Progenitor cell of endocrine pancreas (in vitro differentiated cells): ENCODE data around the gene INAVA. TPM values are rescaled to one million over a fixed set of nuclear protein-coding genes. Genes with fewer than 3 reads are reported as not detected.

Experiments
- DNase-seq: peaks from one replicate; pipeline ENCODE4 v3.0.0; 2021; ENCODE audit warnings: low spot score; ENCODE audit not compliant: unreplicated experiment
- H3K27ac Mint-ChIP-seq: 2 replicates; pipeline ENCODE4 v1.8.0; 2021; ENCODE audit warnings: mild to moderate bottlenecking, moderate library complexity, mixed read lengths
- H3K27me3 Mint-ChIP-seq: 2 replicates; pipeline ENCODE4 v1.8.0; 2021; ENCODE audit warnings: mixed read lengths
- H3K36me3 Mint-ChIP-seq: 2 replicates; pipeline ENCODE4 v1.8.0; 2022; ENCODE audit warnings: mixed read lengths; ENCODE audit not compliant: insufficient read depth
- H3K4me1 Mint-ChIP-seq: 2 replicates; pipeline ENCODE4 v1.8.0; 2021; ENCODE audit warnings: low read depth, mixed read lengths
- H3K4me3 Mint-ChIP-seq: 2 replicates; pipeline ENCODE4 v1.8.0; 2021; ENCODE audit warnings: low read depth, mild to moderate bottlenecking, moderate library complexity, mixed read lengths
- H3K9me3 Mint-ChIP-seq: 2 replicates; pipeline ENCODE4 v1.8.0; 2021; ENCODE audit warnings: low read depth, mixed read lengths
- total RNA-seq: library from RNA; stranded (reverse); gene quantifications from 2 replicates; pipeline ENCODE4 v1.2.1, GENCODE V29; 2021
- TF ChIP-seq, protein P1 (sequence below): fragments of 200-600 bp; sonication (generic); IDR thresholded peaks from one replicate; pipeline ENCODE4 v1.5.0; 2021; ENCODE audit warnings: antibody characterized with exemption, mild to moderate bottlenecking; ENCODE audit not compliant: unreplicated experiment

The INAVA gene
- total RNA-seq, 1 donor from 2014 or later = 84.2 TPM

DNA sequence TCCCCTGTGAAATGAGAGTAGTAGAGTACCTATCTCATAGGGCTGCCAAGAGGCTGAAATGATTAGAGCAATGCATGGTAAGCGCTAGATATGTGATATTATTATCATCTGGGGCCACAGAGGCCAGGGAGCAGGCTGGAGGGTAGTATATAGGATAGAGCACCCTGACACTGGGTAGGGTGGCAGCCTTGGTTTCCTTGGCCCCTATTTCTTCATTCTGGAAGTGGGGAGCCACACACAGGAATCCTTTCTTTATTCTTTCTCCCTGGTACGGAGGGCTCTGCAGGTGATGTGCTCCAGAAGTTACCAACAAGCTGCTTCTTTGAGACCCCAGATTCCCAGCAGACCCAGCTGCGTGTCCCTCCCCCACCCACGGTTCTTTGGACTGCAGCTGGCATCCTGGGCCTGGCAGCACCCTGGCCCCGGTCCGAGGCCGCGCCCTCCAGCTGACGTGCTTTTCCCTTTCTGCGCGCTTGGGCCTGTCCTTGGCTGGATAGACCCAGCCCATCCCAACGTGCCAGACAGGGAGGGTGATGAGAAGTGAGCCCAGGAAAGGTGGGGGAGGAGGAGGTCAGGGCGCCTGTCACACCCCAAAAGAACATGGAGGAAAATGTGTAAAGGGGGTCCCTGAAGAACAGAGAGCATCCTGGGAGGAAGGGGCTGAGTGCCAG is 18.2 kb downstream of the INAVA start:
- Mint-ChIP-seq H3K4me1 (no peaks in the 10 kb centered on the region), H3K27ac (no peak overlapping the region), H3K9me3 (no peaks in the 10 kb centered on the region), H3K27me3 (no peaks in the 10 kb centered on the region), H3K36me3 (peaks cover 19% of the 10 kb centered on the region), H3K4me3 (no peak overlapping the region)
- TF ChIP-seq, protein P1, sequence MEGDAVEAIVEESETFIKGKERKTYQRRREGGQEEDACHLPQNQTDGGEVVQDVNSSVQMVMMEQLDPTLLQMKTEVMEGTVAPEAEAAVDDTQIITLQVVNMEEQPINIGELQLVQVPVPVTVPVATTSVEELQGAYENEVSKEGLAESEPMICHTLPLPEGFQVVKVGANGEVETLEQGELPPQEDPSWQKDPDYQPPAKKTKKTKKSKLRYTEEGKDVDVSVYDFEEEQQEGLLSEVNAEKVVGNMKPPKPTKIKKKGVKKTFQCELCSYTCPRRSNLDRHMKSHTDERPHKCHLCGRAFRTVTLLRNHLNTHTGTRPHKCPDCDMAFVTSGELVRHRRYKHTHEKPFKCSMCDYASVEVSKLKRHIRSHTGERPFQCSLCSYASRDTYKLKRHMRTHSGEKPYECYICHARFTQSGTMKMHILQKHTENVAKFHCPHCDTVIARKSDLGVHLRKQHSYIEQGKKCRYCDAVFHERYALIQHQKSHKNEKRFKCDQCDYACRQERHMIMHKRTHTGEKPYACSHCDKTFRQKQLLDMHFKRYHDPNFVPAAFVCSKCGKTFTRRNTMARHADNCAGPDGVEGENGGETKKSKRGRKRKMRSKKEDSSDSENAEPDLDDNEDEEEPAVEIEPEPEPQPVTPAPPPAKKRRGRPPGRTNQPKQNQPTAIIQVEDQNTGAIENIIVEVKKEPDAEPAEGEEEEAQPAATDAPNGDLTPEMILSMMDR = no peak
- no peak for DNase-seq

GRCh38 chr1:200916152-200916551 is 21.5 kb downstream of the INAVA start:
- Mint-ChIP-seq H3K27ac (no peak overlapping the region), H3K4me1 (no peaks in the 10 kb centered on the region), H3K27me3 (no peaks in the 10 kb centered on the region), H3K4me3 (no peak overlapping the region), H3K36me3 (peaks cover 5% of the 10 kb centered on the region), H3K9me3 (no peaks in the 10 kb centered on the region)
- TF ChIP-seq, protein P1 = peak; percentile 46
- DNase-seq = no peak

DNA sequence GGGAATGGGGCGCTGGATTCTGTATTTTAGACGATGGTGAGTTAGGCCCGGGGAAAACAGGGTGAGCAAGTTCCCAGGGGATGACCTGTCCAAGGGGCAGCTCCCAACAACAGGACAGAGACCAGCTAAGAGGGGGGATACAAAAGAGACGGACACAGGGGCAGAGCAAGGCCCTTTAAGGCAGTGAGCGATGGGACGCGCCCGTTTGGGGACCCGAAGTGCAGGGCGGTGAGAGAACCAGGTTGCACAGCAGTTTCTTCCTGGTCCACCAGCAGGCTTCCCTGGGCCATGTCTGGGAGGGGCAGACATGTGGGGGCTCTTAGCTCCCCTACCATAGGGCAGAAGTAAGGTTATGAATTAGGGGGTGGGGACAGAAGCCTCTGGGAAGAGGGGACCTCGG is 22.0 kb downstream of the INAVA start:
- H3K36me3 Mint-ChIP-seq = peaks cover 5% of the 10 kb centered on the region
- DNase-seq = no peak
- TF ChIP-seq, protein P1 = no peak
- no peaks in the 10 kb centered on the region for H3K27me3 Mint-ChIP-seq
- no peak overlapping the region for H3K4me3 Mint-ChIP-seq
- H3K27ac Mint-ChIP-seq = peak overlapping the region; percentile 69
- H3K4me1 Mint-ChIP-seq = no peaks in the 10 kb centered on the region
- H3K9me3 Mint-ChIP-seq = no peaks in the 10 kb centered on the region

DNA sequence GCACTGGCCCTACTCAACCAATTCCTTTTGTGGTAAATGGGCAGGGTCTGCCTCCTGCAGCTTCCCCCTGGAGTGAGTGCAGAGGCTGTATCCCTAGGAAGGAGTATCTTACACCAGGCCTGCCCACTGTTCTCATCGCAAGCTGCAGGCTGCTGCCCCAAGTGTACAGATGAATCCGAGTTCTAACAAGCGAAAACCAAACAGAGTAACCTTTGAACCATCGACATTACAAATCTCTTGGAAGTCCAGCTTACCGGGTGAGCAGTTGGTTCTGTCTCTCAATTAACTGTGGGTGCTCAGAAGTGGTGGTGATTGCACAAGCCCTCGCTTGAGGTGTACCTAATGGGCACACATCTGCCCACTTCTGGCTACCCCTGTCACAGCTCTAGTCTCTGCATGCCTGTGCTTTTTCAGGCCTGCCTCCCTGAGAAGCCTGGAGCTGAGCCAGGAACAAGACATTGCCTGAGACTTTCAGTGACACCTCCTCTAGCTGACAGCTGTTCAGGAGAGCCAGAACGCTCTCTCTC is 22.7 kb downstream of the INAVA start:
- H3K9me3 Mint-ChIP-seq = no peaks in the 10 kb centered on the region
- H3K27me3 Mint-ChIP-seq = no peaks in the 10 kb centered on the region
- DNase-seq = no peak
- no peaks in the 10 kb centered on the region for H3K4me1 Mint-ChIP-seq
- no peak overlapping the region for H3K4me3 Mint-ChIP-seq
- TF ChIP-seq, protein P1 = no peak
- peak overlapping the region; percentile 49 for H3K27ac Mint-ChIP-seq
- peaks cover 3% of the 10 kb centered on the region for H3K36me3 Mint-ChIP-seq

GRCh38 chr1:200918006-200918405 is 23.3 kb downstream of the INAVA start:
- no peak for DNase-seq
- Mint-ChIP-seq H3K36me3 (peaks cover 3% of the 10 kb centered on the region), H3K4me3 (no peak overlapping the region), H3K27me3 (no peaks in the 10 kb centered on the region), H3K4me1 (no peaks in the 10 kb centered on the region), H3K27ac (no peak overlapping the region), H3K9me3 (no peaks in the 10 kb centered on the region)
- TF ChIP-seq, protein P1 = no peak
